Body of pancreas (tissue), 4 donors: ENCODE data around the gene RAB40AL. TPM values are rescaled to one million over a fixed set of nuclear protein-coding genes. Genes with fewer than 3 reads are reported as not detected.

Source experiments
- ATAC-seq: fragments of 150-250 bp; one replicate; pipeline ENCODE4 v1.9.1; 2016
- DNase-seq, 4 donors: peaks; one replicate each; pipeline ENCODE4 v3.0.0-alpha.2; 2019
- H3K27ac ChIP-seq, 4 donors: fragments of 200-600 bp; sonication (generic); 1 replicate in 3 of 4; 2 replicates in 1 of 4; pipeline versions ENCODE4 v1.5.1 to v1.6.1; 2016 to 2019; ENCODE audit warnings: mild to moderate bottlenecking in 1 of 4, mixed read lengths in 1 of 4, moderate library complexity in 1 of 4
- H3K27me3 ChIP-seq, 2 donors: fragments of 200-600 bp; sonication (generic); one replicate each; pipeline ENCODE4 v1.6.0; 2016; ENCODE audit warnings: mild to moderate bottlenecking in 1 of 2
- H3K36me3 ChIP-seq, 2 donors: fragments of 200-600 bp; sonication (generic); replicated peaks in 1 of 2; 2 replicates each; pipeline ENCODE4 v1.5.1; 2016; ENCODE audit warnings: low read depth in 2 of 2; ENCODE audit not compliant: insufficient read depth in 1 of 2
- H3K4me1 ChIP-seq: fragments of 200-600 bp; sonication (generic); one replicate; pipeline ENCODE4 v1.6.0; 2016
- H3K4me3 ChIP-seq, 2 donors: fragments of 200-600 bp; sonication (generic); 1 replicate in 1 of 2; 2 replicates in 1 of 2; pipeline ENCODE4 v1.5.1; 2016 to 2019
- H3K9me3 ChIP-seq, 3 donors: fragments of 200-600 bp; sonication (generic); 1 replicate in 2 of 3; 2 replicates in 1 of 3; pipeline ENCODE4 v1.5.1; 2016
- POLR2A ChIP-seq, 3 donors: fragments of 450-650 bp; IDR thresholded peaks; one replicate each; pipeline ENCODE4 v1.6.1; 2016; ENCODE audit warnings: antibody characterized with exemption in 3 of 3, mild to moderate bottlenecking in 2 of 3
- WGBS, 2 donors: methylation state at CpG; one replicate each; pipeline ENCODE4 v1.1.5; 2017; 5-methylcytosine and 5-hydroxymethylcytosine counted together
- intact Hi-C: fragments of 100-400 bp; cut with DNase I; formaldehyde crosslinking; loops from one replicate; pipeline ENCODE4 v1.15.1; 2023
- total RNA-seq, 2 donors: library from RNA; depleted of rRNA; stranded (reverse); fragments of >200 nt; gene quantifications; one replicate each; pipeline ENCODE4 v1.1.0, GENCODE V29; 2016
- TF ChIP-seq, protein P1 (sequence below), 7 experiments: fragments of 450-650 bp in 4 of 7; fragments of 200-600 bp in 3 of 7; sonication (generic) in 3 of 7; IDR thresholded peaks; one replicate each; pipeline ENCODE4 v1.5.1; 2016 to 2019; ENCODE audit warnings: antibody characterized with exemption in 7 of 7

The RAB40AL gene
- total RNA-seq, 2 donors from 2014 or later = 1.3 to 8.2 TPM

- DNase-seq = no peak
- intact Hi-C loops = no loop called here
- Histone ChIP-seq H3K4me3 (no peak overlapping the region), H3K36me3 (no peaks in the 10 kb centered on the region), H3K27ac (no peak overlapping the region), H3K27me3 (no peaks in the 10 kb centered on the region), H3K9me3 (no peaks in the 10 kb centered on the region), H3K4me1 (no peaks in the 10 kb centered on the region)
- 69 to 79% methylated on average over 2 of the region's 2 CpGs for WGBS, 2 donors
- no peak for ATAC-seq
- TF ChIP-seq, protein P1, sequence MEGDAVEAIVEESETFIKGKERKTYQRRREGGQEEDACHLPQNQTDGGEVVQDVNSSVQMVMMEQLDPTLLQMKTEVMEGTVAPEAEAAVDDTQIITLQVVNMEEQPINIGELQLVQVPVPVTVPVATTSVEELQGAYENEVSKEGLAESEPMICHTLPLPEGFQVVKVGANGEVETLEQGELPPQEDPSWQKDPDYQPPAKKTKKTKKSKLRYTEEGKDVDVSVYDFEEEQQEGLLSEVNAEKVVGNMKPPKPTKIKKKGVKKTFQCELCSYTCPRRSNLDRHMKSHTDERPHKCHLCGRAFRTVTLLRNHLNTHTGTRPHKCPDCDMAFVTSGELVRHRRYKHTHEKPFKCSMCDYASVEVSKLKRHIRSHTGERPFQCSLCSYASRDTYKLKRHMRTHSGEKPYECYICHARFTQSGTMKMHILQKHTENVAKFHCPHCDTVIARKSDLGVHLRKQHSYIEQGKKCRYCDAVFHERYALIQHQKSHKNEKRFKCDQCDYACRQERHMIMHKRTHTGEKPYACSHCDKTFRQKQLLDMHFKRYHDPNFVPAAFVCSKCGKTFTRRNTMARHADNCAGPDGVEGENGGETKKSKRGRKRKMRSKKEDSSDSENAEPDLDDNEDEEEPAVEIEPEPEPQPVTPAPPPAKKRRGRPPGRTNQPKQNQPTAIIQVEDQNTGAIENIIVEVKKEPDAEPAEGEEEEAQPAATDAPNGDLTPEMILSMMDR (IDR thresholded peaks at IDR 0.05) = no peak
- TF ChIP-seq POLR2A (IDR thresholded peaks at IDR 0.05) = no peak
Observed at GRCh38 chrX:102979536-102979935, 42.5 kb downstream of the RAB40AL start.

- TF ChIP-seq, protein P1 (IDR thresholded peaks at IDR 0.05) = no peak
- TF ChIP-seq POLR2A (IDR thresholded peaks at IDR 0.05) = no peak
- H3K9me3 ChIP-seq = no peaks in the 10 kb centered on the region
- intact Hi-C loops = no loop called here
- H3K4me3 ChIP-seq = no peak overlapping the region
- no peaks in the 10 kb centered on the region for H3K36me3 ChIP-seq
- no peaks in the 10 kb centered on the region for H3K4me1 ChIP-seq
- H3K27ac ChIP-seq = no peak overlapping the region
- 68 to 80% methylated on average over 2 of the region's 2 CpGs for WGBS, 2 donors
- no peaks in the 10 kb centered on the region for H3K27me3 ChIP-seq
- no peak for DNase-seq
- ATAC-seq = no peak
Observed at GRCh38 chrX:102983205-102983604, 46.1 kb downstream of the RAB40AL start.

DNA sequence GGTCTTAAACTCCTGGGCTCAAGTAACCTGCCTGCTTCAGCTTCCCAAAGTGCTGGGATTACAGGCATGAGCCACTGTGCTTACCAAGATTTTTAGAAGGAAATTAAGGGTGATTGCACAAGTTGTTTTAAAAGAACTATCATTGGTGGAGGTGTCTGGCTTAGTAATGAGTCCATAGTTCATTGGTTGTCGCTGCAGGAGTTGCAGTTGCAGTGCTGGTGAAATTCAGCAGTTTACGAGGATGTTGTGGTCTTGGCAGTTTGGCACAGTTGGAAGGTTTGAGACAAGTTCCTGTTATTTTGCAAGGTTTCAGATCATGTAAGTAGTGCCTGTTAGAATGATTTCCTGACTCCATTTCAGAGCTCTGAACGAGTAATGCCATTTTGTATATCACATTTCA lies 48.1 kb downstream of the RAB40AL start:
- TF ChIP-seq, protein P1 (IDR thresholded peaks at IDR 0.05) = no peak
- no peak for TF ChIP-seq POLR2A (IDR thresholded peaks at IDR 0.05)
- Histone ChIP-seq H3K4me3 (no peak overlapping the region), H3K27me3 (no peaks in the 10 kb centered on the region), H3K36me3 (no peaks in the 10 kb centered on the region), H3K27ac (no peak overlapping the region), H3K4me1 (no peaks in the 10 kb centered on the region), H3K9me3 (no peaks in the 10 kb centered on the region)
- peak in 1 of 4 donors; percentile 7 for DNase-seq
- 73 to 100% methylated on average over 2 to 3 of the region's 3 CpGs for WGBS, 2 donors
- no peak for ATAC-seq
- intact Hi-C loops = no loop called here

Other genes with a start within 250 kb of the RAB40AL start
- gene GPRASP2, start 224.8 kb upstream of the RAB40AL start, total RNA-seq = 1 to 10 TPM; 6.2 to 7.3 TPM
- 1 to 10 TPM in 1 of 2 donors, under 1 TPM in 1; 0.99 to 3.6 TPM for gene GPRASP3, start 216.5 kb upstream of the RAB40AL start, total RNA-seq
- 10 to 100 TPM; 41.5 to 57.4 TPM for gene BEX1, start 126.9 kb downstream of the RAB40AL start, total RNA-seq
- under 1 TPM in 1 of 2 donors, not detected in 1; 0.26 TPM for gene NXF3, start 155.9 kb downstream of the RAB40AL start, total RNA-seq